GM12875 (cell line): ENCODE results near the gene MRTFA.

Experiments
- H3K4me3 ChIP-seq: one replicate; pipeline ENCODE4 v1.5.1; 2011; ENCODE audit warnings: low read depth, low read length, control low read depth
- CTCF ChIP-seq: IDR thresholded peaks from 2 replicates; pipeline ENCODE4 v1.5.1; 2011; ENCODE audit warnings: low read depth, mild to moderate bottlenecking, control low read depth, inconsistent platforms, low read length, moderate library complexity, borderline replicate concordance; ENCODE audit not compliant: insufficient read depth

The MRTFA gene

GRCh38 chr22:40422558-40423309, 213.8 kb downstream of the MRTFA start:
- no peak for TF ChIP-seq CTCF
- H3K4me3 ChIP-seq = no peak overlapping the region

- no peak overlapping the region for H3K4me3 ChIP-seq
- no peak for TF ChIP-seq CTCF
These were observed 214.6 kb downstream of the MRTFA start for GRCh38 chr22:40421941-40422340.

DNA sequence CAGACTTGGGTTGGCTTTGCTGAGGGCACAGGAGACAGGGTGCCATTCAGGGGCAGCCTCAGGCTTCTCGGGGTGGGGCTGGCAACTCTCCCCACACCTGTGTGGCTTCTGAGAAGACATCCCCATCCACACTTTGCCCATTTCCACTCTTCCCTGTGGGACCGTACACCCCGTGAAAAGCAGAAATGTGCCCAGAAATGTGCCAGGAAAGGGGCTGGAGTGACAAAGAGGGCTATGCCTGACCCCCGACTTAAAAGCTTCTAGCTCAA, 215.5 kb downstream of the MRTFA start:
- TF ChIP-seq CTCF = no peak
- no peak overlapping the region for H3K4me3 ChIP-seq

GRCh38 chr22:40420341-40421081, 216.0 kb downstream of the MRTFA start:
- no peak for TF ChIP-seq CTCF
- no peak overlapping the region for H3K4me3 ChIP-seq

DNA sequence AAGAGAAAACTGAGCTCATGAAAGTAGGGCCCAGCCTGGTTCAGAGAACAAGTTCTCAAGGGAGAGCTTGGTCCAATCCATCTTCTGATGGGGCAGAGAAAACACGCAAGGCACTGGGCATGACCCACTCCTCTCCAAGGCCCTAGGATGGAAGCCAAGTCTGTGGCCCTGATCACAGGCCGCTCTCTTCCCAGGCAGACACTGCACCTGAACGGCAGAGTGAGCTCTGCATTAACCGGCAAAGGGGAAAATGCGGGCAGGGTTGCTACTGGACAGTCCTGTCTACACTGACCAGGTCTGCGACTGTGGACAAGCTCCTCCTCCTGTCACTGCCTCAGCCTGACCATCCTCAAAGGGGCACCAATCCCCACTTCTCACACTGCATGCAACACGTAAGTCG, 216.8 kb downstream of the MRTFA start:
- no peak for TF ChIP-seq CTCF
- H3K4me3 ChIP-seq = no peak overlapping the region

- TF ChIP-seq CTCF = no peak
- H3K4me3 ChIP-seq = no peak overlapping the region
These were observed 217.9 kb downstream of the MRTFA start for GRCh38 chr22:40418366-40419201.
